NCI-H1417 treated with DMSO at 0.1 percent for 48 hours (cell line): ENCODE measurements around the gene HAGH.
A peak's percentile ranks its signal among the peaks of the same experiment; 100 is the strongest.

Source experiments
- DNase-seq: peaks from one replicate; lab custom pipeline; 2025; lab: John Stamatoyannopoulos, UW

The HAGH gene

GRCh38 chr16:1773703-1774447 is 52.8 kb downstream of the HAGH start:
- no peak for DNase-seq

GRCh38 chr16:1772908-1773702 is 53.5 kb downstream of the HAGH start, which contains the start of gene MRPS34:
Gene MRPS34 (minus strand): TSS chr16:1773134. CDS start chr16:1773119, 15 bp downstream.
- peak; percentile 35 for DNase-seq

DNA sequence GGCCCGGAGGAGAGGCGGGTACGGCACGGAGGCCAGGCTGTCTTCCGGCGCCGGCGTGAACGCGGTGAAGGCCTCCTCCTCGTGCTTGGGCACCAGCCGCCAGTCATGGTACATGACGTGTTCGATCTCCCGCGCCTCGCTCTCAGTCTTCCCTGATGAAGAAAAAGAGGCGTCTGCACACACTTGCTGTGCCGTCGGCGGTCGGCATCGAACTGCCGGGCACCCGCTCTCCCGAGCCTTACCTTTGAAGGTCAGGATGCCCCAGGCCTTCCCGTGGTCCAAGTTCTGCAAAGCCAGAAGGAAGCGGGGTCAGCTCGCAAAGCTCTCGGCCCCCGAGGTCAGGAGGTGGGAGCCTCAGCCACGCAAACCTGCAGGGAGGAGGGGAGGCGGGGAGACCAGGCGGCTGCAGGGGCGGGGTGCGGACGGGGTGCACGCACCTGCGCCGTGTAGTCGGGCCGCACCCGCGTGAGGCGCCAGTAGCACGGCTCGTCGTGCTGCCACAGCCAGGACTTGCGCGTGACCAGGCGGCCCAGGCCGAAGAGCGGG is 54.2 kb downstream of the HAGH start, which contains the start of gene EME2:
EME2 (plus strand) TSS at position 449 of the 546 bp plus-strand sequence. CDS start 418 bp downstream, outside the sequence.
- DNase-seq: no peak

GRCh38 chr16:1771864-1772361 is 54.7 kb downstream of the HAGH start:
- no peak for DNase-seq

GRCh38 chr16:1771188-1771863 is 55.3 kb downstream of the HAGH start, which contains the start of gene NME3:
Gene NME3 (minus strand): TSS chr16:1771543. CDS start chr16:1771534, 9 bp downstream.
- no peak for DNase-seq

GRCh38 chr16:1770328-1771187 is 56.1 kb downstream of the HAGH start:
- DNase-seq: no peak

GRCh38 chr16:1769402-1770300 is 57.0 kb downstream of the HAGH start:
- DNase-seq: no peak

DNA sequence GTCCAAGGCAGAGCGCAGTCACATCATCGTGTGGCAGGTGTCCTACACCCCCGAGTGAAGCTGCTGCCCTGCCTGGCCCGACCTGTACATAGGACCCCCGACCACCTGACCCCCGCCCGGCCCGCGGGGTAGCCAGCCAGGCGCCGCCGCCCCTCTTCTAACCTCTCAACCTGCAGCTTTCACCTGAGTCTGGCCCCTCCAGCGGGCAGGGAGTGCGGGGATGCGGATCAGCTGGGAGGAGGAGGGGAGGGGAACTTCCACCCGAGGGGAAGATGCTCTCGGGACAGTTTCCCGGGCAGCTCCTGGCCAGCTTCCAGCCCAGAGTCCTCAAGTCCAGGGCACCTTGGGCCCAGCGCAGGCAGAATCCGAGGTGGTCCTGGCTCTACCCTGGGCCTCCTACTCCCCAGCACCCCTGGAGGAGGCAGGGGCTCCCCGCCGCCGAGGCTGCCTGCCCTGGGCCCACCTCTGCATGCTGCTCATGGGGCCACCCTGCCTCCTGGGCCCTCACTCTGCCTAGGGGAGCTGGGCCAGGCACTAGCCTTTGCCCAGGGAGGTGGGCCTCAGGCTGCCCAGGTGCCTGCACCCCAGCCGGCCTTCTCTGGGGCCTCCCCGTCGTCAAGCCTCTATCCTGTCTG is 57.7 kb downstream of the HAGH start:
- DNase-seq: no peak

DNA sequence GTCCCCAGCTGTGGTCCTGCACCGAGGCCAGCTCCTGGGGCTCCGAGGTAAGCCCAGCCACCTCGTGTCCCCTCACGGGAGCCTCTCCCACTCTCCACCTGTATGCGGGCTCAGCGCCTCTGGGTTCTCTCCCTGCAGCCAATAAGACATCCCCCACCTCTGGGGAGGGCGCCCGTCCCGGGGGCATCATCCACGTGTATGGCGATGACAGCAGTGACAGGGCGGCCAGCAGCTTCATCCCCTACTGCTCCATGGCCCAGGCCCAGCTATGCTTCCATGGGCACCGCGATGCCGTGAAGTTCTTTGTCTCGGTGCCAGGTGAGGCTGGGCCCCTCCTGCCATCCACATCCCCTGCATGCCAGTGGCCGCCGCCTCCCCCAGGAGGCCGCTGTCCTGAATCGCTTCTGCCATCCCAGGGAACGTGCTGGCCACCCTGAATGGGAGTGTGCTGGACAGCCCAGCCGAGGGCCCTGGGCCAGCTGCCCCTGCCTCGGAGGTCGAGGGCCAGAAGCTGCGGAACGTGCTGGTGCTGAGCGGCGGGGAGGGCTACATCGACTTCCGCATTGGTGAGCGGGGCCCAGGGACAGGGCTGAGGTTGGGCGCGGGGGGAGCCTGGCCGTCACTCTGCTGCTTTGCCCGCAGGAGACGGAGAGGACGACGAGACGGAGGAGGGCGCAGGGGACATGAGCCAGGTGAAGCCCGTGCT is 58.4 kb downstream of the HAGH start:
- DNase-seq: no peak

DNA sequence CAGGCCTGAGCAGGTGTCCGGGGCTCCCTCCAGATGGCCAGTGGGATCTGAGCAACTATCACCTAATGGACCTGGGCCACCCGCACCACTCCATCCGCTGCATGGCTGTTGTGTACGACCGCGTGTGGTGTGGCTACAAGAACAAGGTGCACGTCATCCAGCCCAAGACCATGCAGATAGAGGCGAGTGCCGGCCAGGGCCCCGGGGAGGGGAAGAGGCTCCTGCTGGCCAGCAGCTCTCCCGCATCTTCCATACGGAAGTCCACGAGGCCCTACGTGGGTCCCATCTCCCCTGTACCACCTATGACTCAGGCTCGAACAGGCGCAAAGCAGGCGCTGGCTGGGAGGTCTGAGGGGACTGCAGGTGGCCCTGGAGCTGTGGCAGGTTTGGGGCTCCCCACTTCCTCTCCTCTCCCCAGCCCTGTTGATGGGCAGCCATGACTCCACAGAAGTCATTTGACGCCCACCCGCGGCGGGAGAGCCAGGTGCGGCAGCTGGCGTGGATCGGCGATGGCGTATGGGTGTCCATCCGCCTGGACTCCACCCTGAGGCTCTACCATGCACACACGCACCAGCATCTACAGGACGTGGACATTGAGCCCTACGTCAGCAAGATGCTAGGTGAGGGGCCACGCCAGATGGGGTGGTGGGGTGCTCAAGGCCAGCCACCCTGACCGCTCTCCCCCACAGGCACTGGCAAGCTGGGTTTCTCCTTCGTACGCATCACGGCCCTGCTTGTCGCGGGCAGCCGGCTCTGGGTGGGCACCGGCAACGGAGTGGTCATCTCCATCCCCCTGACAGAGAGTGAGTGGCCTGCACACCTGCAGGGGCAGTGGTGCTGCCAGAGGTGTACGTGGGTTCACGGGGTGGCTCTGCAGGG is 59.3 kb downstream of the HAGH start:
- DNase-seq: no peak

DNA sequence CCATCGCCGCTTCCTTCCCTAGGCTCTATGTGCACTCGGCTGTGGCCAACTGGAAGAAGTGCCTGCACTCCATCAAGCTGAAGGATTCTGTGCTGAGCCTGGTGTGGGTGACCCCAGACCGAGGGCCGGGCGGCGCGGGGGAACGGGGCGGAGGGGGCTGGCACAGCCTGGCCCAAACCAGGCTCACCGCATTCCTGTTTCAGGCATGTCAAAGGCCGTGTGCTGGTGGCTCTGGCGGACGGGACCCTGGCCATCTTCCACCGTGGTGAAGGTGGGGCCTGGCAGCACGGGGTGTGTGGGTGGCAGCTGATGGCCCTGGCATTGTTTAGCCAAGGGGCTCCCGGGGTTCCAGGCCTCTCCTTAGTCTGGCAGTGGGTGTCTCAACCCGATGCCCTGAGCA is 59.9 kb downstream of the HAGH start:
- no peak for DNase-seq

DNA sequence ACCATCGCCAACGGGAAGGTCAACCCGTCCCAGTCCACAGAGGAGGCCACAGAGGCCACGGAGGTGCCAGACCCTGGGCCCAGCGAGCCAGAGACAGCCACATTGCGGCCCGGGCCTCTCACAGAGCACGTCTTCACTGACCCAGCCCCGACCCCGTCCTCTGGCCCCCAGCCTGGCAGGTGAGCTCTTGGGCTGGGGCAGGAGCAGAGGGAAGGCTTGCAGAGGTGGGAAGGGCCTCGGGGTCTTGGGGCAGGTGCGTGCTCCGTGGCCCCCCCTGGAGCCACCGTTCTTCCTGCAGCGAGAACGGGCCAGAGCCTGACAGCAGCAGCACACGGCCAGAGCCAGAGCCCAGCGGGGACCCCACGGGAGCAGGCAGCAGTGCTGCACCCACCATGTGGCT is 60.4 kb downstream of the HAGH start:
- DNase-seq: no peak

DNA sequence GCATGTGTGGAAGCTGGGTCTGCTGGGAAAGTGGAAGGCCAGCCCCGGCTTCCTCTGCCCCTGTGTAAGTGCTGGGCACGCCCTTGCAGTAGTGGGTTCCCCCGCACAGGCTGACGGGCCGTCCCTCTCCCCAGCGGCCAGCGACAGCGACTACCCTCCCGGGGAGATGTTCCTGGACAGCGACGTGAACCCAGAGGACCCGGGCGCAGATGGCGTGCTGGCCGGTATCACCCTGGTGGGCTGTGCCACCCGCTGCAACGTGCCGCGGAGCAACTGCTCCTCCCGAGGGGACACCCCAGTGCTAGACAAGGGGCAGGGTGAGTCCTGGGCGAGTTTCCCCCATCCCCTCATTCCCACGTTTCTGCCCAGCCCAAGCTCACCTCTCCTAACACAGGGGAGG is 60.8 kb downstream of the HAGH start:
- no peak for DNase-seq

GRCh38 chr16:1764971-1765370 is 61.7 kb downstream of the HAGH start:
- DNase-seq: no peak

GRCh38 chr16:1763521-1764511 is 62.8 kb downstream of the HAGH start:
- DNase-seq: no peak

- DNase-seq: no peak
These were observed 63.6 kb downstream of the HAGH start for GRCh38 chr16:1762879-1763520.
